CD4-positive, alpha-beta memory T cell (primary cell): ENCODE data around the gene CDKN2AIPNL. TPM values are rescaled to one million over a fixed set of nuclear protein-coding genes. Genes with fewer than 3 reads are reported as not detected.

Experiments
- CTCF ChIA-PET: fragments of 350-600 bp; sonication (Branson Sonifier 250); formaldehyde crosslinking; loops from one replicate; lab custom pipeline; 2021; ENCODE audit warnings: inconsistent platforms; ENCODE audit not compliant: partially characterized antibody; lab: Charles Lee
- POLR2A ChIA-PET: fragments of 350-600 bp; sonication (Branson Sonifier 250); formaldehyde crosslinking; loops from one replicate; lab custom pipeline; 2021; ENCODE audit not compliant: partially characterized antibody; lab: Charles Lee
- DNase-seq, 5 donors: peaks; one replicate each; pipeline versions ENCODE4 v3.0.0 to v3.0.0-alpha.2; 2020 to 2022; ENCODE audit warnings: mixed read lengths in 1 of 5
- H3K27ac ChIP-seq: one replicate; pipeline ENCODE4 v1.7.0; 2013; ENCODE audit warnings: low read depth, low read length
- H3K27me3 ChIP-seq: 2 replicates; pipeline ENCODE4 v1.7.0; 2013; ENCODE audit warnings: mild to moderate bottlenecking, low read length, moderate library complexity; ENCODE audit not compliant: insufficient read depth
- H3K36me3 ChIP-seq: 2 replicates; pipeline ENCODE4 v1.7.0; 2013; ENCODE audit warnings: mild to moderate bottlenecking, low read length, moderate library complexity; ENCODE audit not compliant: insufficient read depth
- H3K4me1 ChIP-seq: 2 replicates; pipeline ENCODE4 v1.7.0; 2013; ENCODE audit warnings: mild to moderate bottlenecking, low read length, moderate library complexity; ENCODE audit not compliant: insufficient read depth
- H3K4me3 ChIP-seq, 2 donors: one replicate each; pipeline ENCODE4 v1.7.0; 2013; ENCODE audit warnings: low read length in 2 of 2, mild to moderate bottlenecking in 1 of 2
- H3K9me3 ChIP-seq, 2 donors: one replicate each; pipeline ENCODE4 v1.7.0; 2013; ENCODE audit warnings: low read length in 2 of 2, control low read depth in 1 of 2; ENCODE audit not compliant: control insufficient read depth in 1 of 2
- H3K27ac Mint-ChIP-seq, 7 donors: one replicate each; pipeline ENCODE4 v1.8.0; 2020 to 2021; ENCODE audit warnings: mixed read lengths in 7 of 7, mild to moderate bottlenecking in 6 of 7, inconsistent platforms in 3 of 7, moderate library complexity in 3 of 7
- H3K27me3 Mint-ChIP-seq, 2 donors: one replicate each; pipeline ENCODE4 v1.8.0; 2020 to 2021; ENCODE audit warnings: mixed read lengths in 2 of 2
- H3K36me3 Mint-ChIP-seq, 2 donors: one replicate each; pipeline ENCODE4 v1.8.0; 2020 to 2021; ENCODE audit warnings: mixed read lengths in 2 of 2, inconsistent platforms in 1 of 2, mild to moderate bottlenecking in 1 of 2
- H3K4me1 Mint-ChIP-seq, 4 donors: one replicate each; pipeline ENCODE4 v1.8.0; 2020 to 2021; ENCODE audit warnings: mixed read lengths in 4 of 4, mild to moderate bottlenecking in 1 of 4
- H3K4me3 Mint-ChIP-seq, 8 donors: one replicate each; pipeline ENCODE4 v1.8.0; 2020 to 2021; ENCODE audit warnings: mixed read lengths in 8 of 8, mild to moderate bottlenecking in 7 of 8, moderate library complexity in 6 of 8, inconsistent platforms in 3 of 8
- H3K9me3 Mint-ChIP-seq, 8 donors: one replicate each; pipeline ENCODE4 v1.8.0; 2020 to 2021; ENCODE audit warnings: mixed read lengths in 8 of 8, mild to moderate bottlenecking in 5 of 8, inconsistent platforms in 3 of 8, moderate library complexity in 1 of 8
- intact Hi-C: fragments of 100-400 bp; cut with micrococcal nuclease; formaldehyde crosslinking; loops from one replicate; pipeline ENCODE4 v1.15.1; 2023
- polyA plus RNA-seq, 2 donors: library from polyadenylated mRNA; unstranded; fragments of 300-500 nt; fragmentation: Illumina TruSeq; gene quantifications; one replicate each; pipeline ENCODE4 v1.2.3, GENCODE V29; 2021
- total RNA-seq, 2 experiments: library from RNA; stranded (reverse); gene quantifications; one replicate each; pipeline ENCODE4 v1.2.3, GENCODE V29; 2021

The CDKN2AIPNL gene
- total and polyA plus RNA-seq, 4 experiments from 2014 or later = 14.7 to 32.4 (median 20.1) TPM

GRCh38 chr5:134438721-134439123 lies 27.0 kb upstream of the CDKN2AIPNL start:
- no peaks in the 10 kb centered on the region for H3K9me3 Mint-ChIP-seq
- Histone ChIP-seq H3K9me3 (no peaks in the 10 kb centered on the region), H3K4me1 (peaks cover 17% of the 10 kb centered on the region), H3K27ac (no peak overlapping the region), H3K27me3 (no peaks in the 10 kb centered on the region), H3K36me3 (no peaks in the 10 kb centered on the region), H3K4me3 (no peak overlapping the region)
- H3K27me3 Mint-ChIP-seq = no peaks in the 10 kb centered on the region
- H3K4me1 Mint-ChIP-seq = peaks cover 9 to 19% (median 14%) of the 10 kb centered on the region in 4 donors
- ChIA-PET POLR2A (interaction anchor here (1.1 kb wide), 1 partner anchor 87 kb away, joined by 3 read pairs; the partner anchor contains the start of gene JADE2), CTCF (interaction anchor here (2.4 kb wide), 1 partner anchor 10 kb away, joined by 8 read pairs; no protein-coding TSS in a partner anchor)
- intact Hi-C loops = no loop called here
- no peaks in the 10 kb centered on the region for H3K36me3 Mint-ChIP-seq
- DNase-seq = no peak
- H3K27ac Mint-ChIP-seq = peak overlapping the region in 5 of 7 donors; percentile 19 to 93 (median 61)
- no peak overlapping the region for H3K4me3 Mint-ChIP-seq

- H3K36me3 Mint-ChIP-seq = no peaks in the 10 kb centered on the region
- peaks cover 9 to 19% (median 14%) of the 10 kb centered on the region in 4 donors for H3K4me1 Mint-ChIP-seq
- Histone ChIP-seq H3K4me3 (no peak overlapping the region), H3K36me3 (no peaks in the 10 kb centered on the region), H3K9me3 (no peaks in the 10 kb centered on the region), H3K27ac (no peak overlapping the region), H3K27me3 (no peaks in the 10 kb centered on the region), H3K4me1 (peaks cover 17% of the 10 kb centered on the region)
- no peaks in the 10 kb centered on the region for H3K27me3 Mint-ChIP-seq
- H3K27ac Mint-ChIP-seq = peak overlapping the region in 6 of 7 donors; percentile 19 to 96 (median 91)
- no peaks in the 10 kb centered on the region for H3K9me3 Mint-ChIP-seq
- no peak overlapping the region for H3K4me3 Mint-ChIP-seq
- intact Hi-C loops = no loop called here
- POLR2A ChIA-PET = interaction anchor here (1.1 to 2.4 kb wide), 3 partner anchors 66 to 88 kb away, joined by 3 to 37 read pairs (median 6); partner anchors contain the start of genes JADE2 and UBE2B
- CTCF ChIA-PET = interaction anchor here (1.1 to 2.4 kb wide), 4 partner anchors 9 to 27 kb away, joined by 3 to 8 read pairs (median 3); partner anchors contain the start of gene CDKN2AIPNL
- DNase-seq = no peak
Measured at GRCh38 chr5:134437847-134438581, 26.3 kb upstream of the CDKN2AIPNL start.

- H3K27ac Mint-ChIP-seq = peak overlapping the region; percentile 84 to 96 (median 91)
- no peaks in the 10 kb centered on the region for H3K27me3 Mint-ChIP-seq
- POLR2A ChIA-PET = interaction anchor here (2.0 to 2.4 kb wide), 3 partner anchors 25 to 89 kb away, joined by 6 to 37 read pairs (median 10); partner anchors contain the start of genes CDKN2AIPNL, JADE2 and UBE2B
- Histone ChIP-seq H3K36me3 (no peaks in the 10 kb centered on the region), H3K4me1 (peaks cover 17% of the 10 kb centered on the region), H3K9me3 (no peaks in the 10 kb centered on the region), H3K4me3 (no peak overlapping the region), H3K27me3 (no peaks in the 10 kb centered on the region), H3K27ac (peak overlapping the region; percentile 35)
- H3K4me1 Mint-ChIP-seq = peaks cover 9 to 19% (median 14%) of the 10 kb centered on the region in 4 donors
- CTCF ChIA-PET = interaction anchor here (1.1 to 1.5 kb wide), 5 partner anchors 9 to 90 kb away, joined by 3 read pairs; partner anchors contain the start of gene CDKN2AIPNL
- H3K36me3 Mint-ChIP-seq = no peaks in the 10 kb centered on the region
- no peaks in the 10 kb centered on the region for H3K9me3 Mint-ChIP-seq
- peak overlapping the region in 4 of 8 donors; percentile 68 to 72 (median 71) for H3K4me3 Mint-ChIP-seq
- DNase-seq = no peak
- intact Hi-C loops = no loop called here
Measured at GRCh38 chr5:134437340-134437846, 25.7 kb upstream of the CDKN2AIPNL start.

GRCh38 chr5:134436523-134437339 lies 25.1 kb upstream of the CDKN2AIPNL start:
- H3K27ac ChIP-seq = peak overlapping the region; percentile 35
- peak; percentile 54 to 79 (median 70) for DNase-seq
- CTCF ChIA-PET = interaction anchor here (0.9 to 1.6 kb wide), 7 partner anchors 8 to 90 kb away, joined by 3 to 5 read pairs (median 3); partner anchors contain the start of gene CDKN2AIPNL
- H3K4me3 ChIP-seq = peak overlapping the region in 1 of 2 donors; percentile 23
- Mint-ChIP-seq H3K9me3 (no peaks in the 10 kb centered on the region), H3K36me3 (no peaks in the 10 kb centered on the region), H3K27me3 (no peaks in the 10 kb centered on the region), H3K4me1 (peaks cover 9 to 19% (median 14%) of the 10 kb centered on the region in 4 donors), H3K27ac (peak overlapping the region; percentile 84 to 96 (median 91)), H3K4me3 (peak overlapping the region; percentile 36 to 72 (median 70))
- POLR2A ChIA-PET = interaction anchor here (0.5 to 2.4 kb wide), 5 partner anchors 17 to 99 kb away, joined by 3 to 37 read pairs (median 6); partner anchors contain the start of genes CDKN2AIPNL, JADE2 and UBE2B
- H3K9me3 ChIP-seq = no peaks in the 10 kb centered on the region
- no peaks in the 10 kb centered on the region for H3K27me3 ChIP-seq
- H3K4me1 ChIP-seq = peaks cover 17% of the 10 kb centered on the region
- H3K36me3 ChIP-seq = no peaks in the 10 kb centered on the region
- intact Hi-C loops = no loop called here

- H3K27me3 ChIP-seq = no peaks in the 10 kb centered on the region
- Mint-ChIP-seq H3K36me3 (no peaks in the 10 kb centered on the region), H3K9me3 (no peaks in the 10 kb centered on the region), H3K4me1 (peaks cover 9 to 19% (median 14%) of the 10 kb centered on the region in 4 donors), H3K4me3 (peak overlapping the region in 1 of 8 donors; percentile 71), H3K27ac (peak overlapping the region in 6 of 7 donors; percentile 54 to 96 (median 75)), H3K27me3 (no peaks in the 10 kb centered on the region)
- ChIA-PET CTCF (interaction anchor here (1.6 kb wide), 1 partner anchor 13 kb away, joined by 5 read pairs; no protein-coding TSS in a partner anchor), POLR2A (interaction anchor here (0.6 to 2.4 kb wide), 3 partner anchors 24 to 91 kb away, joined by 3 to 10 read pairs (median 6); partner anchors contain the start of genes CDKN2AIPNL and UBE2B)
- no peaks in the 10 kb centered on the region for H3K36me3 ChIP-seq
- no peak overlapping the region for H3K27ac ChIP-seq
- H3K4me3 ChIP-seq = no peak overlapping the region
- DNase-seq = no peak
- H3K9me3 ChIP-seq = no peaks in the 10 kb centered on the region
- intact Hi-C loops = no loop called here
- peaks cover 17% of the 10 kb centered on the region for H3K4me1 ChIP-seq
Measured at GRCh38 chr5:134435560-134435959, 23.9 kb upstream of the CDKN2AIPNL start.

GRCh38 chr5:134432677-134433359 lies 21.1 kb upstream of the CDKN2AIPNL start:
- Mint-ChIP-seq H3K4me3 (no peak overlapping the region), H3K4me1 (peaks cover 9 to 19% (median 14%) of the 10 kb centered on the region in 4 donors), H3K9me3 (no peaks in the 10 kb centered on the region), H3K27ac (no peak overlapping the region), H3K36me3 (no peaks in the 10 kb centered on the region), H3K27me3 (no peaks in the 10 kb centered on the region)
- Histone ChIP-seq H3K4me3 (no peak overlapping the region), H3K36me3 (no peaks in the 10 kb centered on the region), H3K27me3 (no peaks in the 10 kb centered on the region), H3K27ac (no peak overlapping the region), H3K9me3 (no peaks in the 10 kb centered on the region), H3K4me1 (peaks cover 16% of the 10 kb centered on the region)
- POLR2A ChIA-PET = no interaction called here
- intact Hi-C loops = no loop called here
- DNase-seq = no peak
- CTCF ChIA-PET = no interaction called here
